NCI-H446 treated with DMSO at 0.1 percent for 48 hours (cell line): ENCODE results near the gene PCDHGC4.

ENCODE experiments used
- DNase-seq: peaks from one replicate; lab custom pipeline; 2025; lab: John Stamatoyannopoulos, UW

The PCDHGC4 gene

DNA sequence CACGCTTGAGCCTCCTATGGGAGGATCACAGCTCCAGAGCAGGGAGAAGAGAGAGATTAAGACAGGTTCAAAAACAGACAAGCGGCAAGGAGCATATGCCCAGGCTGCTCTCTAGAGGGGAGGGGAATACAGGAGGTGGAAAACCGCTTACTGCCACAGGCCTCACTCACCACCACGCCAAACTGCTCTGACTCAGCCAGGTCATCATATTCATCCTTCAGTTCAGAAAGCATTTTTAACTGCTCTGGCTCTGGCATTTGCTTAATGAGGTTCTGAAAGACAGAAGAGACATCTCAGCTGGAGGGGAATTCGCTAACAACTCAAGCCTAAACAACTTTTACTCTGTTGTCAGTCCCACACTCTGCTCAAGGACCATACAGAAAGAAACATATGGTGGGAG is 44.2 kb downstream of the PCDHGC4 start:
- peak; percentile 85 for DNase-seq

DNA sequence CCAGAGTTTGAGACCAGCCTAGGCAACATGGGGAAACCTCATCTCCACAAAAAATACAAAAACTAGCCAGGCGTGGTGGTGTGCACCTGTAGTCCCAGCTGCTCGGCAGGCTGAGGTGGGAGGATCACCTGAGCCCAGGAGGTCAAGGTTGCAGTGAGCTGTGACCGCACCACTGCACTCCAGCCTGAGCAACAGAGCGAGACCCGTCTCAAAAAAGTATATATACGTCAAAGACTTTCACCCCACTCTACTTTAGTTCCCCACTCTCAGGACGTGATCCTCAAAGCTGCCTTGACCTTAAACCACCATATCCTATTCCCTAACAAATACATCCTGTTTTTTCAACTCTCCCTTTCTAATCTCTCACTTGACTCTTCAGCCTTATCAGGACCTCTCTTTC is 45.0 kb downstream of the PCDHGC4 start:
- no peak for DNase-seq

- no peak for DNase-seq
Measured at GRCh38 chr5:141532726-141533125, 47.9 kb downstream of the PCDHGC4 start.

DNA sequence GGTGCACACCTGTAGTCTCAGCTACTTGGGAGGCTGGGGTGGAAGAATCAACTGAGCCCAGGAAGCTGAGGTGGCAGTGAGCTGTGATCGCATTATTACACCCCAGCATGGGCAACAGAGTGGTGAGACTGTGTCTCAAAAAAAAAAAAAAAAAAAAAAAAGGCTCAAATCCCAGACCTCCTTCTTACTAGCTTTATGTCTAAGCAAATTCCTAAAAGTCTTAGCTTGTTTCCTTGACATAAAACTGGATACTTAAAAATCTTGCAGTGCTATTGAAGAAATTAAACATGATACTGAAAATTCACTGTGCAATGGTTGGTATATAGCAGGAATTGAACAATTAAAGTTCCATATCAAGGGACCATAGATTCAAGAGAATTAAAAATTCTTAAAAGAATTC is 49.1 kb downstream of the PCDHGC4 start:
- no peak for DNase-seq

DNA sequence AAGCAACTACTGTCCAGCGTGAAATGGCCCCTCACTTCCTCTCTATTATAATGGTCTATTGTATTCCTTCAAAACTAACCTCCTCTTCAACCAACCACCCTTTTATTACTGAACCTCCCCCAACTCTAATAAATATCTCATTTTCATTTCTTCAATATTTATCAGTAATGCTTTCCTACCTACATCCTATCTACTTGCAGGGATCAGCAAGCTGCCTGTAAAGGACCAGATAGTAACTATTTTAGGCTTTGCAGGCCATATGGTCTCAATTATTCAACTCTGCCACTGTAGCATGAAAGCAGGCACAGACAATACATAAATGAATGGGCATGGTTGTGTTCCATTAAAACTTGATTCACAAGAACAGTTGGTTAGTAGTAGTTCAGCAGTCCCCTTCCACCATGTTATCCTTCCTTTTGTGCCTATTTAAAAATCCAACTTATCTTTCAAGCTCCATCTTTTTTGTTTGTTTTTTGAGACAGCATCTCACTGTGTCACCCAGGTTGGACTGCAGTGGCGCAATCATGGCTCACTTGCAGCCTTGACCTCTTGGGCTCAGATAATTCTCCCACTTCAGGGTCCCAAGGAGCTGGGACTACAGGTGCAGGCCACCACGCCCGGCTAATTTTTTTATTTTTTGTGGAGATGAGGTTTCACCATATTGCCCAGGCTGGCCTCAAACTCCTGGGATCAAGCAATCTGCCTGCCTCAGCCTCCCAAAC is 49.8 kb downstream of the PCDHGC4 start:
- no peak for DNase-seq
